ENCODE measurements around the gene CEBPB.

The CEBPB gene

DNA sequence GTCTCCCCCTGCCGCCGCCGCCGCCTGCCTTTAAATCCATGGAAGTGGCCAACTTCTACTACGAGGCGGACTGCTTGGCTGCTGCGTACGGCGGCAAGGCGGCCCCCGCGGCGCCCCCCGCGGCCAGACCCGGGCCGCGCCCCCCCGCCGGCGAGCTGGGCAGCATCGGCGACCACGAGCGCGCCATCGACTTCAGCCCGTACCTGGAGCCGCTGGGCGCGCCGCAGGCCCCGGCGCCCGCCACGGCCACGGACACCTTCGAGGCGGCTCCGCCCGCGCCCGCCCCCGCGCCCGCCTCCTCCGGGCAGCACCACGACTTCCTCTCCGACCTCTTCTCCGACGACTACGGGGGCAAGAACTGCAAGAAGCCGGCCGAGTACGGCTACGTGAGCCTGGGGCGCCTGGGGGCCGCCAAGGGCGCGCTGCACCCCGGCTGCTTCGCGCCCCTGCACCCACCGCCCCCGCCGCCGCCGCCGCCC lies 474 bp downstream of the CEBPB start:
- Histone ChIP-seq H3K27me3 (ENCODE audit: control insufficient read depth, insufficient read depth, low read length) (no peaks in the 10 kb centered on the region), H3K9me3 (ENCODE audit: control insufficient read depth, insufficient read depth, low read length) (no peaks in the 10 kb centered on the region), H3K36me3 (ENCODE audit: control insufficient read depth, insufficient read depth, low read length) (no peaks in the 10 kb centered on the region), H3K9ac (ENCODE audit: low read depth, low read length) (no peak overlapping the region), H3K4me1 (ENCODE audit: control insufficient read depth, insufficient read depth, low read length) (peaks cover 12% of the 10 kb centered on the region), H3K4me3 (ENCODE audit: low read depth, low read length) (peak overlapping the region; percentile 88)

DNA sequence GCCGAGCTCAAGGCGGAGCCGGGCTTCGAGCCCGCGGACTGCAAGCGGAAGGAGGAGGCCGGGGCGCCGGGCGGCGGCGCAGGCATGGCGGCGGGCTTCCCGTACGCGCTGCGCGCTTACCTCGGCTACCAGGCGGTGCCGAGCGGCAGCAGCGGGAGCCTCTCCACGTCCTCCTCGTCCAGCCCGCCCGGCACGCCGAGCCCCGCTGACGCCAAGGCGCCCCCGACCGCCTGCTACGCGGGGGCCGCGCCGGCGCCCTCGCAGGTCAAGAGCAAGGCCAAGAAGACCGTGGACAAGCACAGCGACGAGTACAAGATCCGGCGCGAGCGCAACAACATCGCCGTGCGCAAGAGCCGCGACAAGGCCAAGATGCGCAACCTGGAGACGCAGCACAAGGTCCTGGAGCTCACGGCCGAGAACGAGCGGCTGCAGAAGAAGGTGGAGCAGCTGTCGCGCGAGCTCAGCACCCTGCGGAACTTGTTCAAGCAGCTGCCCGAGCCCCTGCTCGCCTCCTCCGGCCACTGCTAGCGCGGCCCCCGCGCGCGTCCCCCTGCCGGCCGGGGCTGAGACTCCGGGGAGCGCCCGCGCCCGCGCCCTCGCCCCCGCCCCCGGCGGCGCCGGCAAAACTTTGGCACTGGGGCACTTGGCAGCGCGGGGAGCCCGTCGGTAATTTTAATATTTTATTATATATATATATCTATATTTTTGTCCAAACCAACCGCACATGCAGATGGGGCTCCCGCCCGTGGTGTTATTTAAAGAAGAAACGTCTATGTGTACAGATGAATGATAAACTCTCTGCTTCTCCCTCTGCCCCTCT lies 1.1 kb downstream of the CEBPB start:
- H3K4me1 ChIP-seq (ENCODE audit: control insufficient read depth, insufficient read depth, low read length): peaks cover 12% of the 10 kb centered on the region
- H3K9ac ChIP-seq (ENCODE audit: low read depth, low read length): peak overlapping the region; percentile 85
- no peaks in the 10 kb centered on the region for H3K36me3 ChIP-seq (ENCODE audit: control insufficient read depth, insufficient read depth, low read length)
- H3K9me3 ChIP-seq (ENCODE audit: control insufficient read depth, insufficient read depth, low read length): no peaks in the 10 kb centered on the region
- no peaks in the 10 kb centered on the region for H3K27me3 ChIP-seq (ENCODE audit: control insufficient read depth, insufficient read depth, low read length)
- peak overlapping the region; percentile 88 for H3K4me3 ChIP-seq (ENCODE audit: low read depth, low read length)

DNA sequence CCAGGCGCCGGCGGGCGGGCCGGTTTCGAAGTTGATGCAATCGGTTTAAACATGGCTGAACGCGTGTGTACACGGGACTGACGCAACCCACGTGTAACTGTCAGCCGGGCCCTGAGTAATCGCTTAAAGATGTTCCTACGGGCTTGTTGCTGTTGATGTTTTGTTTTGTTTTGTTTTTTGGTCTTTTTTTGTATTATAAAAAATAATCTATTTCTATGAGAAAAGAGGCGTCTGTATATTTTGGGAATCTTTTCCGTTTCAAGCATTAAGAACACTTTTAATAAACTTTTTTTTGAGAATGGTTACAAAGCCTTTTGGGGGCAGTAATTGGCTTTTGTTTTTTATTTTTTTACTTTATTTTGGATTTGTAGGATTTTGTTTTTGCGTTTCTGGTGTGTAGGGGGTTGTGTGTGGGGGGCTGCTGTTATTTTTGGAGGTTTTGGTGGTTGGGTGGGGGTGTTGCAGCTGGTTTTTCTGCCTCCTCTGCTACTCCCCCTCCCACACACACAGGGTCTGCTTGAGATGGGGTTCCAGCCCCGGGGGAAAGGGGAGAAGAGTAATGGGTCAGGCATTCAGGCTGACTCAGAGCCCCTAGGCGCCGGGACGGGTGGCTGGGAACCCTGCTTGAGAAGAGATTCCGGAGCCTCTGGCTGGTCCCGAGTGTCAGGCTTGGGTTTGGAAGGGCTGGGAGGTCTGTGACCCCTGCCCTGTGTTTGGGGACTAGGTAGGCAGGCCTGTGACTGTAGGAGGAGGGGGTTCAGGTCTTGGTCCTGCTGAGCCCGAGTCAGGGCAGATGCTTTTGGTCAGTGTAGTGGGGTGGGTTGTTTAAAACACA lies 2.0 kb downstream of the CEBPB start:
- H3K27me3 ChIP-seq (ENCODE audit: control insufficient read depth, insufficient read depth, low read length): no peaks in the 10 kb centered on the region
- H3K9me3 ChIP-seq (ENCODE audit: control insufficient read depth, insufficient read depth, low read length): no peaks in the 10 kb centered on the region
- H3K4me3 ChIP-seq (ENCODE audit: low read depth, low read length): peak overlapping the region; percentile 88
- peak overlapping the region; percentile 70 for H3K9ac ChIP-seq (ENCODE audit: low read depth, low read length)
- peaks cover 9% of the 10 kb centered on the region for H3K4me1 ChIP-seq (ENCODE audit: control insufficient read depth, insufficient read depth, low read length)
- H3K36me3 ChIP-seq (ENCODE audit: control insufficient read depth, insufficient read depth, low read length): no peaks in the 10 kb centered on the region

DNA sequence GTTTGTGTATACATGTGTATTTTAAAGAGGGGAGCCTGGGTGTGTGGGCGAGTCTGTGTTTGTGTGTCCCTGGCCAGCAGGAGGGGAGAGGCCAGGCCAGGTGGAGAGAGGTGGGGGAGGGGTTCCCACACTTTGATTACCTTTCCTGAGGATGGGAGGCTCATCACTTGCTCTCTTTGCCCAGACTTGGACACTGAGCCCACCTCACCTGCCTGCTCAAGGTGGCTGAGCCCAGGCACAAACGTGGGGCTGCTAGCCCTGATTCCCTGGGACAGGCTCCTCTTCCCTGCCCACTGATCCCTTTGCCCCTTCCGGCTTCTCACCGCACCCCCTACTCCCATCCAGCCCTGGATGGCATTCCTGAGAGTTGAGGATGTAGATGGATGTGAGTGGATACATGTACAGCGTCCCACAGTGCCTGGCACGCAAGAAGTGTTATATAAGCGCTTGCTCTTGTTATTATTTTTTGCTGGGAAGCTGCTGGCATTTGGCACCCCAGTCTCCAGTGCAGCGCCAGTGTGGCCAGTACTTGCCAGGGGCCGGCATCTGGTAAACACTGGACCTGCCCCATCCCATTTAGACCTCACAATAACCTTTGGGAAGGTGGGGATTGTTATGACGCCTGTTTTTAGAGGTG lies 2.7 kb downstream of the CEBPB start:
- peaks cover 4% of the 10 kb centered on the region for H3K4me1 ChIP-seq (ENCODE audit: control insufficient read depth, insufficient read depth, low read length)
- peak overlapping the region; percentile 88 for H3K4me3 ChIP-seq (ENCODE audit: low read depth, low read length)
- peak overlapping the region; percentile 70 for H3K9ac ChIP-seq (ENCODE audit: low read depth, low read length)
- H3K27me3 ChIP-seq (ENCODE audit: control insufficient read depth, insufficient read depth, low read length): no peaks in the 10 kb centered on the region
- H3K36me3 ChIP-seq (ENCODE audit: control insufficient read depth, insufficient read depth, low read length): no peaks in the 10 kb centered on the region
- no peaks in the 10 kb centered on the region for H3K9me3 ChIP-seq (ENCODE audit: control insufficient read depth, insufficient read depth, low read length)

DNA sequence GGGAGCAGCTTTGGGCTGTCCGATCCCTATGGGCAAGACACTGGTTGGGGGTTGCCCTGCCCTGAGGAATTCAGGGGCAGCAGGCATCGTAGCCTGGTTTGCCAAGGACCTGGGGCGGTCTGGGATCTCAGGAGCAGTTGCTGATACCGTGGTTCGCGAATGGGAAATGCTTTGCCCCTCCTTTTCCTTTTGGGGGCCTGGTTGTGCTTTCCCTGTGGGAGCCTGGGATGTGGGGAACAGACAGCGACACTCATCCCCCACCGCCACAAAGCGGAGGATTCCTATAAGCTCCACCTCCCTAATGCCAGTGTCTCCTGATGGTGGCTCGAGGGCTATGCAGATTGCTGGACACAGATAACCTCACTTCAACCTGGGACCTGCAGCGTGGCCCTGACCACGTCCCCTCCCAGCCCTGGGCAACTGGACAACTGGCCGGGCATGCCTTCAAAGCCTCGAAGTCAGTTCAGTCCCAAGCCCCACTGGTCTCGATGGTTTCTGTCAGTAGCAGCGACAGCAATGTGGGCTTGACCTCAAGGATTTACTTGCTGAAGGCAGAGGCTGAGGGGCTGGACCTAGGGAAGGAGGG lies 3.3 kb downstream of the CEBPB start:
- Histone ChIP-seq H3K9ac (ENCODE audit: low read depth, low read length) (peak overlapping the region; percentile 47), H3K36me3 (ENCODE audit: control insufficient read depth, insufficient read depth, low read length) (no peaks in the 10 kb centered on the region), H3K27me3 (ENCODE audit: control insufficient read depth, insufficient read depth, low read length) (no peaks in the 10 kb centered on the region), H3K4me1 (ENCODE audit: control insufficient read depth, insufficient read depth, low read length) (peaks cover 6% of the 10 kb centered on the region), H3K4me3 (ENCODE audit: low read depth, low read length) (peak overlapping the region; percentile 88), H3K9me3 (ENCODE audit: control insufficient read depth, insufficient read depth, low read length) (no peaks in the 10 kb centered on the region)

DNA sequence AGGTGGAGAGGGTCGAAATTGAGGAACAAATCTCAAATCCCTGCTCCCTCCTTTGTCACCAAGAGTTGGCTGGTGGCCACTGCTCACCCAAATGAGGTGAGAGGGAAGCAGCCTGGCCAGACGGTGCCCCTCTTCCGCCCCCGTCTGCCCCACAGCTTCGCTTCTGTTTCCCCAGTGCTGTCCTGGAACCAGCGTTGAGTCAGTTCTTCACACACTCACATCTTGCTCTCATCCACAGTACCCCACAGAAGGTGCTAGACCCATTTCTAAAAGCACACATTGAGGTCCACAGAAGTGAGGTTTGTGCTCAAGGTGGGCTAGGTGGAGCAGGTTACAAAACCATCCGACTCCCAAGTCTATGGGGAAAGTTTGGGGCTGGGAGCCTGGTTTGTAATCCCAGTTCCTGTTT lies 3.8 kb downstream of the CEBPB start:
- Histone ChIP-seq H3K4me1 (ENCODE audit: control insufficient read depth, insufficient read depth, low read length) (peaks cover 6% of the 10 kb centered on the region), H3K27me3 (ENCODE audit: control insufficient read depth, insufficient read depth, low read length) (no peaks in the 10 kb centered on the region), H3K9me3 (ENCODE audit: control insufficient read depth, insufficient read depth, low read length) (no peaks in the 10 kb centered on the region), H3K9ac (ENCODE audit: low read depth, low read length) (no peak overlapping the region), H3K4me3 (ENCODE audit: low read depth, low read length) (no peak overlapping the region), H3K36me3 (ENCODE audit: control insufficient read depth, insufficient read depth, low read length) (no peaks in the 10 kb centered on the region)

DNA sequence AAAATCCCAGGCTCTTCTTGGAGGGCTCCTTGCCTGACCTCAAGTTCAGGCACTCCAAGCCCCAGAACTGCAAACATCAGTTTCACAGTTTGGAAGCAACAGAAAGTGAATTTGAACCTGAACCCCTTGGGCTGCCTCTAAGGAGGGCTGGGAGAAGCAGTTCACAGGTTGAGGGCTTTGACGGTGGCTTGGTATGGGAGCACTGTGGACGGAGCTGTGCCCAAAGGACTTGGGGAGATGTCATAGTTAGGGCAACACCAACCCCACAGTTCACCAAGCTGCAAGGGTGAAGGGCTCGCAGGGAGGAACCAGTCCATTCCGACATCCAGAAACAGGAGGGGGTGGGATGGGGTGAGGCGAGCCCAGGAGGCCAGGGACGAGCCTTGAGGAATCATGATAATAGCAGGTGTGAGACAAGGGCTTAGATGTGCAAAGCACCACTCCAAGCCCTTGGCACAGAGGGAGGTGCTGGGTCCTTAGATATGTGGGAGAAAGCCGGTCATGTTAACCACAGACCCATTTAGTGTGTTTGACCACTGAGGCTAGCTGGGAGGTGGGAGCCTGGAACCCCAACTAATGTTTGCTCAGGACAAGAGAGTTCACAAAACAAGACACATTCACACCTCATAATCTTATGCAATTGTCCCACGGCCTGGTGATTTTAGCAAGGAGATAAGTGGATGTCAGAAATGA lies 4.3 kb downstream of the CEBPB start:
- no peaks in the 10 kb centered on the region for H3K27me3 ChIP-seq (ENCODE audit: control insufficient read depth, insufficient read depth, low read length)
- no peaks in the 10 kb centered on the region for H3K36me3 ChIP-seq (ENCODE audit: control insufficient read depth, insufficient read depth, low read length)
- H3K9me3 ChIP-seq (ENCODE audit: control insufficient read depth, insufficient read depth, low read length): no peaks in the 10 kb centered on the region
- peaks cover 6% of the 10 kb centered on the region for H3K4me1 ChIP-seq (ENCODE audit: control insufficient read depth, insufficient read depth, low read length)
- no peak overlapping the region for H3K9ac ChIP-seq (ENCODE audit: low read depth, low read length)
- H3K4me3 ChIP-seq (ENCODE audit: low read depth, low read length): no peak overlapping the region

DNA sequence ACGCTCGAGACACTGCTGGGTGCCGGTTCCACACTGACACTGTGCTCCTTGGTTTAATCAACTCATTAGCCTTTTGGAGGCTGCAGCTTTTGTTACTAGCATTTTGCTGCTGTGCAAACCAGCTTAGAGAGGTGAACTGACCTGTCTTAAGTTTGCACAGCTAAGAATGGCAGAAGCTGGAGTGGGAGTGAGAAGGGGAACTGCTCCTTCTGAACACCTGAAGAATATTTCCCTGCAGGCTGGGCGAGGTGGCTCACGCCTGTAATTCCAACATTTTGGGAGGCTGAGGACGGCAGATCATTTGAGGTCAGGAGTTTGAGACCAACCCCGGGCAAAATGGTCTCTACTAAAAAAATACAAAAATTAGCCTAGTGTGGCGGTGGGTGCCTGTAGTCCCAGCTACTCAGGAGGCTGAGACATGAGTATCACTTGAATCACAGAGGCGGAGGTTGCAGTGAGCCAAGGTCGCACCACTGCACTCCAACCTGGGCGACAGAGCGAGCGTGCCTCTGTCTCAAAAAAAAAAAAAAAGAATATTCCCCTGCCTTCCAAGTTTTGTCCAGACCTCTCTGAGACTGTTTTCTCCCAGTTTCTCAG lies 5.0 kb downstream of the CEBPB start:
- no peak overlapping the region for H3K9ac ChIP-seq (ENCODE audit: low read depth, low read length)
- H3K36me3 ChIP-seq (ENCODE audit: control insufficient read depth, insufficient read depth, low read length): no peaks in the 10 kb centered on the region
- no peaks in the 10 kb centered on the region for H3K27me3 ChIP-seq (ENCODE audit: control insufficient read depth, insufficient read depth, low read length)
- H3K4me1 ChIP-seq (ENCODE audit: control insufficient read depth, insufficient read depth, low read length): peaks cover 6% of the 10 kb centered on the region
- H3K4me3 ChIP-seq (ENCODE audit: low read depth, low read length): no peak overlapping the region
- H3K9me3 ChIP-seq (ENCODE audit: control insufficient read depth, insufficient read depth, low read length): no peaks in the 10 kb centered on the region

DNA sequence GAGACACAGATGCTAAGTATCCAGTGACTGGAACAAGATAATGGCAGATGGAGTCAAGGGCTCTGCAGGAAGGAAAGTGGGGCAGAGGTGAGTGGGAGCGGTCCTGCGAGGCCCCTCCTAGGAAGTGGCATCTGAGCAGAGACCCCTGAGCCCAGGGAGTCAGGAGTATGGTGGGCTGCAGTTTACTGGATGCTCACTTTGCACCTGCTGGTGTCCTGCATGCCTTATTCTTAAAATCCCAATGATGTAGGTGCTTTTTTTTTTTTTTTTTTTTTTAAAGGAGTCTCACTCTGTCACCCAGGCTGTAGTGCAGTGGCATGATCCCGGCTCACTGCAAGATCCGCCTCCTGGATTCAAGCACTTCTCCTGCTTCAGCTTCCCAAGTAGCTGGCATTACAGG lies 5.6 kb downstream of the CEBPB start:
- H3K9ac ChIP-seq (ENCODE audit: low read depth, low read length): no peak overlapping the region
- no peaks in the 10 kb centered on the region for H3K36me3 ChIP-seq (ENCODE audit: control insufficient read depth, insufficient read depth, low read length)
- H3K27me3 ChIP-seq (ENCODE audit: control insufficient read depth, insufficient read depth, low read length): no peaks in the 10 kb centered on the region
- no peaks in the 10 kb centered on the region for H3K9me3 ChIP-seq (ENCODE audit: control insufficient read depth, insufficient read depth, low read length)
- H3K4me3 ChIP-seq (ENCODE audit: low read depth, low read length): no peak overlapping the region
- H3K4me1 ChIP-seq (ENCODE audit: control insufficient read depth, insufficient read depth, low read length): peaks cover 6% of the 10 kb centered on the region

DNA sequence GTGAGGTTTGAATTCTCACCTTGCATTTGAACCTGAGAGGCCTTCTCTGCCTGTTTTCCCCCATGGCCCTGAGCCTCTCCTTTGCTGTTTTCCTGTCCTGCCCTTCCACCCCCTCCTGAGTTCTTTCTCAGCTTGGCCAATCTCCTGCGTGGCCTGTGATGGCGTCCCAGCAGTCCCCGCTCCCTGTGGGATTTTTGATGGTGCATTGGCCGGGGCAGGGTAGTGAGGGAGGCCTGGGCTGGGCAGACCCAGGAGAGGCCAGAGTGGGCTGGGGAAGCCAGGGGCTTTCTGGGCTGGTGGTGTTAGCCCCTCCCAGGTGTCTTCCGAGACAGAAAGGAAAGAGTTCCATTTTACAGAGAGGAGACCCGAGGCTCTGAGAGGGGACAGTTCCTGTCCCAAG lies 6.3 kb downstream of the CEBPB start:
- peaks cover 6% of the 10 kb centered on the region for H3K4me1 ChIP-seq (ENCODE audit: control insufficient read depth, insufficient read depth, low read length)
- no peak overlapping the region for H3K9ac ChIP-seq (ENCODE audit: low read depth, low read length)
- no peaks in the 10 kb centered on the region for H3K36me3 ChIP-seq (ENCODE audit: control insufficient read depth, insufficient read depth, low read length)
- no peaks in the 10 kb centered on the region for H3K9me3 ChIP-seq (ENCODE audit: control insufficient read depth, insufficient read depth, low read length)
- no peak overlapping the region for H3K4me3 ChIP-seq (ENCODE audit: low read depth, low read length)
- H3K27me3 ChIP-seq (ENCODE audit: control insufficient read depth, insufficient read depth, low read length): no peaks in the 10 kb centered on the region

Data from iPS-15b (cell line).